DOHH2 (cell line): ENCODE data around the gene B4GALT2.
A peak's percentile ranks its signal among the peaks of the same experiment; 100 is the strongest.

Experiments used
- H3F3A ChIP-seq: fragments of 200-600 bp; sonication (generic), shearing (Covaris generic); 2 replicates; pipeline ENCODE4 v1.6.0; 2016; ENCODE audit warnings: antibody characterized with exemption, mild to moderate bottlenecking; ENCODE audit not compliant: control insufficient read depth, insufficient read depth
- H3K27ac ChIP-seq: fragments of 200-600 bp; sonication (generic); 2 replicates; pipeline ENCODE4 v1.5.1; 2014; ENCODE audit warnings: low read depth, mild to moderate bottlenecking, low read length, moderate library complexity
- H3K27me3 ChIP-seq: fragments of 200-600 bp; sonication (generic); 2 replicates; pipeline ENCODE4 v1.6.1; 2014; ENCODE audit warnings: mild to moderate bottlenecking, low read length, mixed read lengths; ENCODE audit not compliant: control insufficient read depth
- H3K36me3 ChIP-seq: fragments of 200-600 bp; sonication (generic); 2 replicates; pipeline ENCODE4 v1.6.1; 2014; ENCODE audit warnings: mild to moderate bottlenecking, low read length, moderate library complexity, mixed read lengths; ENCODE audit not compliant: control insufficient read depth
- H3K4me1 ChIP-seq: fragments of 200-600 bp; sonication (generic); 2 replicates; pipeline ENCODE4 v1.6.1; 2014; ENCODE audit warnings: mild to moderate bottlenecking, low read length, mixed read lengths; ENCODE audit not compliant: control insufficient read depth
- H3K4me2 ChIP-seq: fragments of 200-600 bp; sonication (generic); 2 replicates; pipeline ENCODE4 v1.6.0; 2014; ENCODE audit warnings: mild to moderate bottlenecking, low read length, moderate library complexity
- H3K4me3 ChIP-seq: fragments of 200-600 bp; sonication (generic); 2 replicates; pipeline ENCODE4 v1.5.1; 2014; ENCODE audit warnings: mild to moderate bottlenecking, low read length, mixed read lengths
- H3K79me2 ChIP-seq: fragments of 200-600 bp; sonication (generic); 2 replicates; pipeline ENCODE4 v1.6.1; 2014; ENCODE audit warnings: mild to moderate bottlenecking, low read length, mixed read lengths; ENCODE audit not compliant: control insufficient read depth
- H3K9me2 ChIP-seq: fragments of 200-600 bp; sonication (generic); replicated peaks from 2 replicates; pipeline ENCODE4 v1.6.1; 2014; ENCODE audit warnings: mild to moderate bottlenecking, low read length, mixed read lengths; ENCODE audit not compliant: control insufficient read depth
- H3K9me3 ChIP-seq: fragments of 200-600 bp; sonication (generic); 2 replicates; pipeline ENCODE4 v1.6.1; 2014; ENCODE audit warnings: antibody characterized with exemption, low read length, mixed read lengths; ENCODE audit not compliant: control insufficient read depth, insufficient read depth
- H4K20me1 ChIP-seq: fragments of 200-600 bp; sonication (generic); 2 replicates; pipeline ENCODE4 v1.6.0; 2014; ENCODE audit warnings: low read depth, mild to moderate bottlenecking, antibody characterized with exemption, low read length, moderate library complexity; ENCODE audit not compliant: control insufficient read depth, insufficient read depth
- CTCF ChIP-seq: fragments of 200-600 bp; sonication (generic); IDR thresholded peaks from one replicate; pipeline ENCODE4 v1.5.1; 2014; ENCODE audit warnings: antibody characterized with exemption, mild to moderate bottlenecking, low read depth, low read length; ENCODE audit not compliant: poor library complexity, severe bottlenecking
- EZH2phosphoT487 ChIP-seq: fragments of 200-600 bp; sonication (generic); IDR thresholded peaks from 2 replicates; pipeline ENCODE4 v1.6.1; 2017; ENCODE audit warnings: borderline replicate concordance, mild to moderate bottlenecking, antibody characterized with exemption, low read length, moderate library complexity, mixed read lengths

The B4GALT2 gene

GRCh38 chr1:43992232-43992995, 13.4 kb downstream of the B4GALT2 start:
- H3K36me3 ChIP-seq, result no peaks in the 10 kb centered on the region
- H3K27me3 ChIP-seq, result no peaks in the 10 kb centered on the region
- peak overlapping the region; percentile 73 for H3K4me3 ChIP-seq
- peaks cover 47% of the 10 kb centered on the region for H3K4me1 ChIP-seq
- no peaks in the 10 kb centered on the region for H4K20me1 ChIP-seq
- TF ChIP-seq CTCF, result no peak
- no peak for TF ChIP-seq EZH2phosphoT487
- no peaks in the 10 kb centered on the region for H3K79me2 ChIP-seq
- peak overlapping the region; percentile 96 for H3K4me2 ChIP-seq
- H3K27ac ChIP-seq, result no peak overlapping the region
- no peaks in the 10 kb centered on the region for H3K9me3 ChIP-seq
- no peaks in the 10 kb centered on the region for H3K9me2 ChIP-seq
- H3F3A ChIP-seq, result peaks cover 15% of the 10 kb centered on the region

- Histone ChIP-seq H3K36me3 (no peaks in the 10 kb centered on the region), H3K9me3 (no peaks in the 10 kb centered on the region), H4K20me1 (no peaks in the 10 kb centered on the region), H3K4me1 (peaks cover 47% of the 10 kb centered on the region), H3K4me2 (peak overlapping the region; percentile 56), H3K4me3 (no peak overlapping the region; the same call in 1 of the 2 replicates), H3K9me2 (no peaks in the 10 kb centered on the region), H3K79me2 (no peaks in the 10 kb centered on the region), H3K27ac (peak overlapping the region; percentile 19; the same call in 1 of the 2 replicates), H3F3A (peaks cover 15% of the 10 kb centered on the region), H3K27me3 (no peaks in the 10 kb centered on the region)
- TF ChIP-seq CTCF (no peak), EZH2phosphoT487 (no peak)
Observed at GRCh38 chr1:43993206-43993914, 14.3 kb downstream of the B4GALT2 start.

GRCh38 chr1:43994071-43994470, 15.1 kb downstream of the B4GALT2 start:
- H3K9me2 ChIP-seq, result no peaks in the 10 kb centered on the region
- H3F3A ChIP-seq, result peaks cover 12% of the 10 kb centered on the region
- no peaks in the 10 kb centered on the region for H4K20me1 ChIP-seq
- H3K4me2 ChIP-seq, result peak overlapping the region; percentile 56
- no peaks in the 10 kb centered on the region for H3K9me3 ChIP-seq
- H3K4me1 ChIP-seq, result peaks cover 47% of the 10 kb centered on the region
- H3K27me3 ChIP-seq, result no peaks in the 10 kb centered on the region
- H3K36me3 ChIP-seq, result no peaks in the 10 kb centered on the region
- H3K27ac ChIP-seq, result peak overlapping the region; percentile 19; the same call in 1 of the 2 replicates
- H3K79me2 ChIP-seq, result no peaks in the 10 kb centered on the region
- no peak overlapping the region for H3K4me3 ChIP-seq
- TF ChIP-seq EZH2phosphoT487 (no peak), CTCF (no peak)
